ENCODE results near the gene CNNM1. TPM values are rescaled to one million over a fixed set of nuclear protein-coding genes. Genes with fewer than 3 reads are reported as not detected.

CNNM1 gene
- 0.17 TPM for polyA plus RNA-seq (2013, experiment 1 of 2; ENCODE audit: insufficient read length)
- 0.23 TPM for polyA plus RNA-seq (2013, experiment 2 of 2; ENCODE audit: insufficient read length)

- DNase-seq: peak; percentile 33
These were observed at the start of gene CNNM1 for GRCh38 chr10:99329304-99329553. Gene CNNM1, plus strand, starts transcription at chr10:99329356. Its CDS starts 32 bp downstream, at chr10:99329388.

GRCh38 chr10:99279626-99280111, 49.5 kb upstream of the CNNM1 start:
- peak; percentile 93 for DNase-seq

- DNase-seq: no peak
These were observed 48.7 kb upstream of the CNNM1 start for GRCh38 chr10:99280472-99280871.

- DNase-seq: peak; percentile 37
These were observed 43.3 kb upstream of the CNNM1 start for GRCh38 chr10:99285881-99286280.

GRCh38 chr10:99290306-99290705, 38.9 kb upstream of the CNNM1 start:
- no peak for DNase-seq

- DNase-seq: peak; percentile 85
These were observed 37.0 kb upstream of the CNNM1 start for GRCh38 chr10:99292159-99292558.

- DNase-seq: no peak
These were observed 32.6 kb upstream of the CNNM1 start for GRCh38 chr10:99296605-99297004.

GRCh38 chr10:99297033-99297432, 32.1 kb upstream of the CNNM1 start:
- DNase-seq: no peak

GRCh38 chr10:99303899-99304861, 25.0 kb upstream of the CNNM1 start:
- peak; percentile 59 for DNase-seq

GRCh38 chr10:99304862-99305229, 24.3 kb upstream of the CNNM1 start:
- no peak for DNase-seq

- no peak for DNase-seq
These were observed 16.7 kb upstream of the CNNM1 start for GRCh38 chr10:99312501-99312900.

GRCh38 chr10:99315853-99316252, 13.3 kb upstream of the CNNM1 start:
- DNase-seq: no peak

- no peak for DNase-seq
These were observed 12.8 kb upstream of the CNNM1 start for GRCh38 chr10:99316374-99316773.

GRCh38 chr10:99318048-99318447, 11.1 kb upstream of the CNNM1 start:
- no peak for DNase-seq

- no peak for DNase-seq
These were observed 10.7 kb upstream of the CNNM1 start for GRCh38 chr10:99318475-99318874.

GRCh38 chr10:99325281-99325680, 3.9 kb upstream of the CNNM1 start:
- no peak for DNase-seq

- DNase-seq: no peak
These were observed 2.3 kb upstream of the CNNM1 start for GRCh38 chr10:99326871-99327270.

GRCh38 chr10:99328579-99329303, 415 bp upstream of the CNNM1 start:
- no peak for DNase-seq

GRCh38 chr10:99329554-99330346, 594 bp downstream of the CNNM1 start:
- peak; percentile 20 for DNase-seq

- DNase-seq: no peak
These were observed 1.3 kb downstream of the CNNM1 start for GRCh38 chr10:99330347-99330924.

GRCh38 chr10:99331207-99331803, 2.1 kb downstream of the CNNM1 start:
- peak; percentile 18 for DNase-seq

- no peak for DNase-seq
These were observed 8.2 kb downstream of the CNNM1 start for GRCh38 chr10:99337311-99337811.

Measured in fibroblast of skin of back (primary cell).